ENCODE results near the gene TWNK. TPM values are rescaled to one million over a fixed set of nuclear protein-coding genes. Genes with fewer than 3 reads are reported as not detected.

The TWNK gene
- total and polyA plus RNA-seq, 10 of the 15 experiments (the other 5 are each of a cell fraction or from before 2014, with no cell fraction given): 13.6 to 32.8 (median 18.0) TPM

GRCh38 chr10:100997360-100998182 lies 10.2 kb downstream of the TWNK start (continued):
- peak; percentile 3; the same call in 1 of the 2 replicates for TF ChIP-seq SIN3A (IDR thresholded peaks at IDR 0.05; ENCODE audit: low read depth, low read length)
- TF ChIP-seq IKZF2 (IDR thresholded peaks at IDR 0.05): peak; percentile 94 to 95
- TF ChIP-seq PBX3 (IDR thresholded peaks at IDR 0.05; ENCODE audit: insufficient replicate concordance, low read depth, low read length): no peak
- TF ChIP-seq TARDBP (IDR thresholded peaks at IDR 0.05; ENCODE audit: borderline replicate concordance): no peak
- TF ChIP-seq ZBED1 (IDR thresholded peaks at IDR 0.05; ENCODE audit: borderline replicate concordance): no peak
- peak; percentile 97 for TF ChIP-seq SMARCA5 (IDR thresholded peaks at IDR 0.05)
- TF ChIP-seq PAX8 (IDR thresholded peaks at IDR 0.05): no peak
- TF ChIP-seq, protein P1, sequence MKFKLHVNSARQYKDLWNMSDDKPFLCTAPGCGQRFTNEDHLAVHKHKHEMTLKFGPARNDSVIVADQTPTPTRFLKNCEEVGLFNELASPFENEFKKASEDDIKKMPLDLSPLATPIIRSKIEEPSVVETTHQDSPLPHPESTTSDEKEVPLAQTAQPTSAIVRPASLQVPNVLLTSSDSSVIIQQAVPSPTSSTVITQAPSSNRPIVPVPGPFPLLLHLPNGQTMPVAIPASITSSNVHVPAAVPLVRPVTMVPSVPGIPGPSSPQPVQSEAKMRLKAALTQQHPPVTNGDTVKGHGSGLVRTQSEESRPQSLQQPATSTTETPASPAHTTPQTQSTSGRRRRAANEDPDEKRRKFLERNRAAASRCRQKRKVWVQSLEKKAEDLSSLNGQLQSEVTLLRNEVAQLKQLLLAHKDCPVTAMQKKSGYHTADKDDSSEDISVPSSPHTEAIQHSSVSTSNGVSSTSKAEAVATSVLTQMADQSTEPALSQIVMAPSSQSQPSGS (IDR thresholded peaks at IDR 0.05; ENCODE audit: low read length): no peak
- TF ChIP-seq, protein P2, sequence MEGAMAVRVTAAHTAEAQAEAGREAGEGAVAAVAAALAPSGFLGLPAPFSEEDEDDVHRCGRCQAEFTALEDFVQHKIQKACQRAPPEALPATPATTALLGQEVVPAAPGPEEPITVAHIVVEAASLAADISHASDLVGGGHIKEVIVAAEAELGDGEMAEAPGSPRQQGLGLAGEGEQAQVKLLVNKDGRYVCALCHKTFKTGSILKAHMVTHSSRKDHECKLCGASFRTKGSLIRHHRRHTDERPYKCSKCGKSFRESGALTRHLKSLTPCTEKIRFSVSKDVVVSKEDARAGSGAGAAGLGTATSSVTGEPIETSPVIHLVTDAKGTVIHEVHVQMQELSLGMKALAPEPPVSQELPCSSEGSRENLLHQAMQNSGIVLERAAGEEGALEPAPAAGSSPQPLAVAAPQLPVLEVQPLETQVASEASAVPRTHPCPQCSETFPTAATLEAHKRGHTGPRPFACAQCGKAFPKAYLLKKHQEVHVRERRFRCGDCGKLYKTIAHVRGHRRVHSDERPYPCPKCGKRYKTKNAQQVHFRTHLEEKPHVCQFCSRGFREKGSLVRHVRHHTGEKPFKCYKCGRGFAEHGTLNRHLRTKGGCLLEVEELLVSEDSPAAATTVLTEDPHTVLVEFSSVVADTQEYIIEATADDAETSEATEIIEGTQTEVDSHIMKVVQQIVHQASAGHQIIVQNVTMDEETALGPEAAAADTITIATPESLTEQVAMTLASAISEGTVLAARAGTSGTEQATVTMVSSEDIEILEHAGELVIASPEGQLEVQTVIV (IDR thresholded peaks at IDR 0.05; ENCODE audit: borderline replicate concordance, partially characterized antibody): no peak
- TF ChIP-seq MXI1 (IDR thresholded peaks at IDR 0.05; ENCODE audit: low read depth, low read length): peak; percentile 20; the same call in 1 of the 2 replicates
- TF ChIP-seq ZSCAN29 (IDR thresholded peaks at IDR 0.05): 0 out of 2 replicates have a peak, but pooled peaks have one; percentile 60
- TF ChIP-seq, protein P3, sequence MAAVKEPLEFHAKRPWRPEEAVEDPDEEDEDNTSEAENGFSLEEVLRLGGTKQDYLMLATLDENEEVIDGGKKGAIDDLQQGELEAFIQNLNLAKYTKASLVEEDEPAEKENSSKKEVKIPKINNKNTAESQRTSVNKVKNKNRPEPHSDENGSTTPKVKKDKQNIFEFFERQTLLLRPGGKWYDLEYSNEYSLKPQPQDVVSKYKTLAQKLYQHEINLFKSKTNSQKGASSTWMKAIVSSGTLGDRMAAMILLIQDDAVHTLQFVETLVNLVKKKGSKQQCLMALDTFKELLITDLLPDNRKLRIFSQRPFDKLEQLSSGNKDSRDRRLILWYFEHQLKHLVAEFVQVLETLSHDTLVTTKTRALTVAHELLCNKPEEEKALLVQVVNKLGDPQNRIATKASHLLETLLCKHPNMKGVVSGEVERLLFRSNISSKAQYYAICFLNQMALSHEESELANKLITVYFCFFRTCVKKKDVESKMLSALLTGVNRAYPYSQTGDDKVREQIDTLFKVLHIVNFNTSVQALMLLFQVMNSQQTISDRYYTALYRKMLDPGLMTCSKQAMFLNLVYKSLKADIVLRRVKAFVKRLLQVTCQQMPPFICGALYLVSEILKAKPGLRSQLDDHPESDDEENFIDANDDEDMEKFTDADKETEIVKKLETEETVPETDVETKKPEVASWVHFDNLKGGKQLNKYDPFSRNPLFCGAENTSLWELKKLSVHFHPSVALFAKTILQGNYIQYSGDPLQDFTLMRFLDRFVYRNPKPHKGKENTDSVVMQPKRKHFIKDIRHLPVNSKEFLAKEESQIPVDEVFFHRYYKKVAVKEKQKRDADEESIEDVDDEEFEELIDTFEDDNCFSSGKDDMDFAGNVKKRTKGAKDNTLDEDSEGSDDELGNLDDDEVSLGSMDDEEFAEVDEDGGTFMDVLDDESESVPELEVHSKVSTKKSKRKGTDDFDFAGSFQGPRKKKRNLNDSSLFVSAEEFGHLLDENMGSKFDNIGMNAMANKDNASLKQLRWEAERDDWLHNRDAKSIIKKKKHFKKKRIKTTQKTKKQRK (IDR thresholded peaks at IDR 0.05; ENCODE audit: low read depth, low read length): no peak
- no peak for TF ChIP-seq HDAC2 (IDR thresholded peaks at IDR 0.05)
- TF ChIP-seq, protein P4, sequence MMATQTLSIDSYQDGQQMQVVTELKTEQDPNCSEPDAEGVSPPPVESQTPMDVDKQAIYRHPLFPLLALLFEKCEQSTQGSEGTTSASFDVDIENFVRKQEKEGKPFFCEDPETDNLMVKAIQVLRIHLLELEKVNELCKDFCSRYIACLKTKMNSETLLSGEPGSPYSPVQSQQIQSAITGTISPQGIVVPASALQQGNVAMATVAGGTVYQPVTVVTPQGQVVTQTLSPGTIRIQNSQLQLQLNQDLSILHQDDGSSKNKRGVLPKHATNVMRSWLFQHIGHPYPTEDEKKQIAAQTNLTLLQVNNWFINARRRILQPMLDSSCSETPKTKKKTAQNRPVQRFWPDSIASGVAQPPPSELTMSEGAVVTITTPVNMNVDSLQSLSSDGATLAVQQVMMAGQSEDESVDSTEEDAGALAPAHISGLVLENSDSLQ (IDR thresholded peaks at IDR 0.05): no peak
- TF ChIP-seq EGR1 (IDR thresholded peaks at IDR 0.05; ENCODE audit: borderline replicate concordance in 1 of 2, low read depth in 2 of 2, low read length in 2 of 2): no peak
- TF ChIP-seq ZZZ3 (IDR thresholded peaks at IDR 0.05; ENCODE audit: control insufficient read depth, insufficient read length, low read depth): no peak
- no peak for TF ChIP-seq POLR2AphosphoS5 (IDR thresholded peaks at IDR 0.05; ENCODE audit: low read length)
- TF ChIP-seq BCL11A (IDR thresholded peaks at IDR 0.05; ENCODE audit: low read depth, low read length): no peak
